MM.1S (cell line): ENCODE results near the gene ADARB1.

Experiments
- DNase-seq: peaks from one replicate; pipeline ENCODE4 v3.0.0-alpha.2; 2015
- H2AFZ ChIP-seq: fragments of 300-600 bp; sonication (generic); 2 replicates; pipeline ENCODE4 v1.6.0; 2016; ENCODE audit warnings: antibody characterized with exemption, low read length
- H3F3A ChIP-seq: fragments of 300-600 bp; sonication (generic); 2 replicates; pipeline ENCODE4 v1.6.1; 2016; ENCODE audit warnings: mild to moderate bottlenecking, antibody characterized with exemption, low read length, moderate library complexity, mixed read lengths; ENCODE audit not compliant: insufficient read depth
- H3K27ac ChIP-seq: fragments of 300-600 bp; sonication (generic); 2 replicates; pipeline ENCODE4 v1.5.1; 2016; ENCODE audit warnings: mild to moderate bottlenecking, low read length
- H3K27me3 ChIP-seq: fragments of 300-600 bp; sonication (generic); replicated peaks from 2 replicates; pipeline ENCODE4 v1.6.0; 2016; ENCODE audit warnings: low read length; ENCODE audit not compliant: insufficient read depth
- H3K36me3 ChIP-seq: fragments of 300-600 bp; sonication (generic); replicated peaks from 2 replicates; pipeline ENCODE4 v1.6.1; 2016; ENCODE audit warnings: mild to moderate bottlenecking, low read length, mixed read lengths; ENCODE audit not compliant: insufficient read depth
- H3K4me1 ChIP-seq: fragments of 300-600 bp; sonication (generic); 2 replicates; pipeline ENCODE4 v1.6.1; 2016; ENCODE audit warnings: low read length, mixed read lengths
- H3K4me2 ChIP-seq: fragments of 300-600 bp; sonication (generic); 2 replicates; pipeline ENCODE4 v1.6.0; 2016; ENCODE audit warnings: low read depth, low read length
- H3K4me3 ChIP-seq: fragments of 300-600 bp; sonication (generic); 2 replicates; pipeline ENCODE4 v1.5.1; 2016; ENCODE audit warnings: low read length, mixed read lengths
- H3K79me2 ChIP-seq: fragments of 300-600 bp; sonication (generic); 2 replicates; pipeline ENCODE4 v1.6.1; 2016; ENCODE audit warnings: mixed run types, low read length, mixed read lengths
- H3K9ac ChIP-seq: fragments of 300-600 bp; sonication (generic); 2 replicates; pipeline ENCODE4 v1.6.1; 2016; ENCODE audit warnings: low read length, mixed read lengths
- H3K9me2 ChIP-seq: fragments of 300-600 bp; sonication (generic); replicated peaks from 2 replicates; pipeline ENCODE4 v1.6.1; 2016; ENCODE audit warnings: mild to moderate bottlenecking, low read length, mixed read lengths; ENCODE audit not compliant: insufficient read depth
- H3K9me3 ChIP-seq: fragments of 300-600 bp; sonication (generic); replicated peaks from 2 replicates; pipeline ENCODE4 v1.6.1; 2016; ENCODE audit warnings: mild to moderate bottlenecking, low read length, mixed read lengths; ENCODE audit not compliant: insufficient read depth
- H4K20me1 ChIP-seq: fragments of 300-600 bp; sonication (generic); 2 replicates; pipeline ENCODE4 v1.6.1; 2016; ENCODE audit warnings: mild to moderate bottlenecking, low read length, moderate library complexity, mixed read lengths; ENCODE audit not compliant: insufficient read depth
- EZH2 ChIP-seq: fragments of 300-600 bp; sonication (generic); optimal IDR thresholded peaks from 2 replicates; pipeline ENCODE3; 2017; ENCODE audit warnings: low read depth, mild to moderate bottlenecking, antibody characterized with exemption, low read length, mixed read lengths
- EZH2phosphoT487 ChIP-seq: fragments of 300-600 bp; sonication (generic); IDR thresholded peaks from 2 replicates; pipeline ENCODE4 v1.6.1; 2018; ENCODE audit warnings: antibody characterized with exemption, low read length
- TF ChIP-seq, protein P1 (sequence below): fragments of 300-600 bp; sonication (generic); IDR thresholded peaks from 2 replicates; pipeline ENCODE4 v1.5.1; 2016; ENCODE audit warnings: antibody characterized with exemption, low read length, mixed read lengths

The ADARB1 gene

GRCh38 chr21:45184869-45185268 lies 110.5 kb downstream of the ADARB1 start:
- Histone ChIP-seq H4K20me1 (no peaks in the 10 kb centered on the region), H3K27me3 (peaks cover 83% of the 10 kb centered on the region), H2AFZ (no peak overlapping the region), H3K4me2 (no peak overlapping the region), H3K4me3 (no peak overlapping the region), H3K4me1 (no peaks in the 10 kb centered on the region), H3F3A (no peaks in the 10 kb centered on the region), H3K79me2 (no peaks in the 10 kb centered on the region), H3K9ac (no peak overlapping the region), H3K9me2 (no peaks in the 10 kb centered on the region), H3K36me3 (no peaks in the 10 kb centered on the region), H3K27ac (no peak overlapping the region), H3K9me3 (no peaks in the 10 kb centered on the region)
- no peak for TF ChIP-seq EZH2phosphoT487
- TF ChIP-seq, protein P1, sequence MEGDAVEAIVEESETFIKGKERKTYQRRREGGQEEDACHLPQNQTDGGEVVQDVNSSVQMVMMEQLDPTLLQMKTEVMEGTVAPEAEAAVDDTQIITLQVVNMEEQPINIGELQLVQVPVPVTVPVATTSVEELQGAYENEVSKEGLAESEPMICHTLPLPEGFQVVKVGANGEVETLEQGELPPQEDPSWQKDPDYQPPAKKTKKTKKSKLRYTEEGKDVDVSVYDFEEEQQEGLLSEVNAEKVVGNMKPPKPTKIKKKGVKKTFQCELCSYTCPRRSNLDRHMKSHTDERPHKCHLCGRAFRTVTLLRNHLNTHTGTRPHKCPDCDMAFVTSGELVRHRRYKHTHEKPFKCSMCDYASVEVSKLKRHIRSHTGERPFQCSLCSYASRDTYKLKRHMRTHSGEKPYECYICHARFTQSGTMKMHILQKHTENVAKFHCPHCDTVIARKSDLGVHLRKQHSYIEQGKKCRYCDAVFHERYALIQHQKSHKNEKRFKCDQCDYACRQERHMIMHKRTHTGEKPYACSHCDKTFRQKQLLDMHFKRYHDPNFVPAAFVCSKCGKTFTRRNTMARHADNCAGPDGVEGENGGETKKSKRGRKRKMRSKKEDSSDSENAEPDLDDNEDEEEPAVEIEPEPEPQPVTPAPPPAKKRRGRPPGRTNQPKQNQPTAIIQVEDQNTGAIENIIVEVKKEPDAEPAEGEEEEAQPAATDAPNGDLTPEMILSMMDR, result no peak
- TF ChIP-seq EZH2, result no peak
- no peak for DNase-seq

- Histone ChIP-seq H3K79me2 (no peaks in the 10 kb centered on the region), H3K9ac (no peak overlapping the region), H3K27ac (no peak overlapping the region), H3K4me2 (no peak overlapping the region), H2AFZ (no peak overlapping the region), H3K9me2 (no peaks in the 10 kb centered on the region), H3K4me1 (no peaks in the 10 kb centered on the region), H3K36me3 (no peaks in the 10 kb centered on the region), H3K27me3 (peaks cover 76% of the 10 kb centered on the region), H3F3A (no peaks in the 10 kb centered on the region), H3K9me3 (no peaks in the 10 kb centered on the region), H3K4me3 (no peak overlapping the region), H4K20me1 (no peaks in the 10 kb centered on the region)
- TF ChIP-seq, protein P1, result no peak
- TF ChIP-seq EZH2, result no peak
- no peak for TF ChIP-seq EZH2phosphoT487
- no peak for DNase-seq
Observed at GRCh38 chr21:45186709-45187108, 112.3 kb downstream of the ADARB1 start.

GRCh38 chr21:45187646-45188045 lies 113.3 kb downstream of the ADARB1 start:
- H3K4me3 ChIP-seq, result no peak overlapping the region
- H3K36me3 ChIP-seq, result no peaks in the 10 kb centered on the region
- H4K20me1 ChIP-seq, result no peaks in the 10 kb centered on the region
- H3F3A ChIP-seq, result no peaks in the 10 kb centered on the region
- H3K27me3 ChIP-seq, result peaks cover 75% of the 10 kb centered on the region
- TF ChIP-seq EZH2 (no peak), EZH2phosphoT487 (no peak)
- TF ChIP-seq, protein P1, result no peak
- H3K79me2 ChIP-seq, result no peaks in the 10 kb centered on the region
- no peak overlapping the region for H3K27ac ChIP-seq
- H3K9me2 ChIP-seq, result no peaks in the 10 kb centered on the region
- H3K4me2 ChIP-seq, result no peak overlapping the region
- H3K9ac ChIP-seq, result no peak overlapping the region
- H2AFZ ChIP-seq, result no peak overlapping the region
- H3K9me3 ChIP-seq, result no peaks in the 10 kb centered on the region
- no peaks in the 10 kb centered on the region for H3K4me1 ChIP-seq
- no peak for DNase-seq
